HG02623 (cell line): ENCODE results near the gene ASPN.

Experiments
- ATAC-seq: cut with Tn5 transposase; IDR thresholded peaks from one replicate; pipeline ENCODE4 v1.9.1; 2021; ENCODE audit warnings: moderate library complexity; ENCODE audit not compliant: unreplicated experiment

ASPN gene

GRCh38 chr9:92482329-92482728 lies at the start of gene ASPN:
Gene ASPN (minus strand): TSS chr9:92482506.
- ATAC-seq, result no peak

- no peak for ATAC-seq
These were observed 48.6 kb upstream of the ASPN start for GRCh38 chr9:92530893-92531292.

- ATAC-seq, result no peak
These were observed 46.8 kb upstream of the ASPN start for GRCh38 chr9:92529124-92529523.

- ATAC-seq, result no peak
These were observed 46.2 kb upstream of the ASPN start for GRCh38 chr9:92528522-92528849.

- ATAC-seq, result no peak
These were observed 45.7 kb upstream of the ASPN start for GRCh38 chr9:92527832-92528521.

- ATAC-seq, result no peak
These were observed 45.1 kb upstream of the ASPN start for GRCh38 chr9:92527291-92527828.

- ATAC-seq, result no peak
These were observed 43.0 kb upstream of the ASPN start for GRCh38 chr9:92525306-92525705.

- ATAC-seq, result no peak
These were observed 42.6 kb upstream of the ASPN start for GRCh38 chr9:92524881-92525280.

- ATAC-seq, result no peak
These were observed 41.0 kb upstream of the ASPN start for GRCh38 chr9:92522983-92523970.

GRCh38 chr9:92520837-92521236 lies 38.5 kb upstream of the ASPN start:
- ATAC-seq, result no peak

GRCh38 chr9:92518199-92518598 lies 35.9 kb upstream of the ASPN start:
- ATAC-seq, result no peak

GRCh38 chr9:92517046-92517445 lies 34.7 kb upstream of the ASPN start:
- ATAC-seq, result no peak

GRCh38 chr9:92516521-92516920 lies 34.2 kb upstream of the ASPN start:
- no peak for ATAC-seq

GRCh38 chr9:92514635-92515034 lies 32.3 kb upstream of the ASPN start:
- no peak for ATAC-seq

- ATAC-seq, result no peak
These were observed 31.0 kb upstream of the ASPN start for GRCh38 chr9:92513349-92513748.

- no peak for ATAC-seq
These were observed 30.3 kb upstream of the ASPN start for GRCh38 chr9:92512622-92513021.

GRCh38 chr9:92510747-92511146 lies 28.4 kb upstream of the ASPN start:
- no peak for ATAC-seq

GRCh38 chr9:92509050-92509449 lies 26.7 kb upstream of the ASPN start:
- no peak for ATAC-seq

GRCh38 chr9:92508018-92508820 lies 25.9 kb upstream of the ASPN start:
- no peak for ATAC-seq

GRCh38 chr9:92507496-92507895 lies 25.2 kb upstream of the ASPN start:
- no peak for ATAC-seq

GRCh38 chr9:92507005-92507404 lies 24.7 kb upstream of the ASPN start:
- ATAC-seq, result no peak
